ENCODE data around the gene CEL.

The CEL gene

DNA sequence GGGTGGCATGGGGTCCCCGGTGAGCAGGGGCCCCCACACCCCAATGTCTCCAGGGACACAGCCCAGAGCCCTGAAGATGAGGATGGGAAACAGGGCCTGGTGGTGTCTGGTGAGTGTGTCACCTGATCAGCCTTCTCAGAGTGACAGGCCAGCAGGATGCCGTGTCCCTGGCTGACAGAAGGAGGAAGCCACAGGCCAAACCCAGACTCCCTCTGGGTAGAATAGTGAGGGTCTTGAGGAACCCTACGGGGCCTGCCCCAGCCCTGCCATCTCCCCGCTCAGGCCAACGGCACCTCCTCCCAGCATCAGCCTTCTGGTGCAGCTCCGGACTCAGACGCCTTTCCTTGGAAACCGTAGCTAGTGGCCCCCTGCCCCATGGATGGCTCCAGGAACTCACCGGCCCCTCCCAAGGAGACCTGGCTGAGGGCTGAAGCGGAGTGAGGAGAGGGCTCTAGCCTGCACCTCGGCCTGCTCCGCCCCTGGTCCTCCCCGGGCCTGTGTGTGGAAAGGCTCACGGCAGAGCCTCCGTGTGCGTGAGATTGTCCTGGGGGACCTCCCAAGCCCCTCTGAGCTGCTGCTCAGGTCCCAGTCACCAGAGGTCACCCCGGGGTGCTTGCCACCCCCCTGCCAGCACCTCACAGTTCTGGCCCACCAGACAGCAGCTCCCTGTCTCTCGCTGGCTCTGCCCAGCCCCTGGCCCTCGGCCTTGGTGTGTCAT, 53.3 kb downstream of the CEL start:
- peaks cover 50% of the 10 kb centered on the region for H3K4me1 Mint-ChIP-seq
- DNase-seq (ENCODE audit: low spot score in 2 of 2): no peak
- peak overlapping the region; percentile 51 for H3K4me3 Mint-ChIP-seq
- H3K27me3 Mint-ChIP-seq: no peaks in the 10 kb centered on the region
- no peaks in the 10 kb centered on the region for H3K9me3 Mint-ChIP-seq
- H3K27ac Mint-ChIP-seq (ENCODE audit: low read depth): peak overlapping the region; percentile 94
- no peak for ATAC-seq (replicated peaks; ENCODE audit: extremely low read depth, poor library complexity, severe bottlenecking)
- H3K36me3 Mint-ChIP-seq (ENCODE audit: insufficient read depth): peaks cover 30% of the 10 kb centered on the region

DNA sequence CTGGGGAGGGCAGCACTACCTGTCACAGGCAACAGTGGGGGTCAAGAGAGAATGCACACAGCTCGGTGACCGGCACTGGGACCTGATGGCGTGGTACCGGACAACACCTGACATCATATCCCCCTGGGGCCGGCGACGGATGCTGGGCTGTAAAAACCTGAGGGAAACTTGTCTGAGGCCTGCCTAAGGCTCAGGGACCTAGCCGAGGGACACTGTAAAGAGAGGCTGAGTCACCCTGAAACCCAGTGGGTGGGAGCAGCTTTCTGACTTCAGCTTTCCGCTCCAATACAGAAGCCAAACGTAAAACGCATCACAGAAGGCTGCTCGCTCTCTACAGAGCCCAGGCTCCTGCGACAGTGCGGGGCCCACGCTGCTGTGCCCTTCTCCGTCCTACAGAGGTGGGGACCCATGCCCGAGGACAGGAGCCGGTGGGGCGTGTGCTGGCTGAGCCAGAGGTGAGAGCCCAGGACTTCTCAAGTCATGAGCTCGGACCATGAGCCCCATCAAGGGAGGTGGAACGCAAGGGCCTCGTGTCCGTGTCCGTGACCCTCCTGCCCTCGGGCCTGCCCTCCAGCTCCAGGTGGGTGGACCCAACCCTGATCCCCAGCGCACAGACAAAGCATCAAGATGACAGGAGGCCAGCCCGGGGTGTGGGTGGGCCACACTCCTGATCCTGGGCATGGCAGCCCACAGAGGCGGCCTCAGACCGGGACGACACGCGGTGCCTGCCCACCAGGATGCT, 54.0 kb downstream of the CEL start:
- H3K27ac Mint-ChIP-seq (ENCODE audit: low read depth): peak overlapping the region; percentile 94
- ATAC-seq (replicated peaks; ENCODE audit: extremely low read depth, poor library complexity, severe bottlenecking): peak; percentile 63
- peaks cover 50% of the 10 kb centered on the region for H3K4me1 Mint-ChIP-seq
- no peak for DNase-seq (ENCODE audit: low spot score in 2 of 2)
- peaks cover 31% of the 10 kb centered on the region for H3K36me3 Mint-ChIP-seq (ENCODE audit: insufficient read depth)
- peak overlapping the region; percentile 51 for H3K4me3 Mint-ChIP-seq
- H3K27me3 Mint-ChIP-seq: no peaks in the 10 kb centered on the region
- H3K9me3 Mint-ChIP-seq: no peaks in the 10 kb centered on the region

DNA sequence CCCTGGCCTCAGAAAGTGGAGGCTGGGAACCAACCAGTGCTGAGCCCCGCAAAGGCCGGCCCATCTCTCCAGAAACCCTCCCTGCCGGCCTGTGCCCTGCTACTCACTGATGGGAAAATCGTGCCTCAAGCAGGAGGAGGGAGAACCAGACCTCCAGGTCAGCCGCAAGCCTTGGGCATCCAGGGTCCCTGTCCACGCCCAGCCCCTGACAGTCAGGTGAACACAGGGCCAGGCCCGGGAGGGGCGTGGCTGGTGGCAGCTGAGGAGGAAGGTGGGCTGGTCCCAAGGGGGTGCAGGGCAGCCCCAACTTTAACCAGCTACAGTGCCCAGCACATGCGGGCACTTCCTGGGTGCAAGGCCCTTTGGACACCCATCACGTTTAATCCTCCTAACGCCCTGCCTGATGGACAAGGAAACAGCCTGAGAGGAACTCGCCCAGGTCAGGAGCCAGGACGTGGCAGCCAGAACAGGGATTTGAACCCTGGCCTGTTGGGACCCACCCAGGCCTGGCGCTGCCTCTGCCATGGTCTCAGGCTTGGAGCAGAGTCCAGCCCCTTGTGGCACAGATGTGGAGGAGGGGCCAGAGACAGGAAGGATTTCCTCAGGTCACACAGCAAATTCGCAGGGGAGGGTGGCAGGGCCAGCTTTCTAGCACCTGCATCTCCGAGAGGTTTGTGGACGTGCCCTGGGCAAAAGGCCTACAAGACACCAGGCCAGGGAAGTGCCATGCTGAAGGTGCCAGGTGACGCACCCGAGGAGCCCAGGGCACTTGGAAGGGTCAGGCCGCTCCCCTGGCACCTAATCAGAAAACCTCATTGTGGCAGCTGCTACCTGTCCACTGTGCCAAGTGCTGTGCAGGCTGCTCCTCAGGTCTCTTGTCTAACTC, 54.8 kb downstream of the CEL start:
- ATAC-seq (replicated peaks; ENCODE audit: extremely low read depth, poor library complexity, severe bottlenecking) (no peak), DNase-seq (ENCODE audit: low spot score in 2 of 2) (no peak)
- Mint-ChIP-seq H3K36me3 (ENCODE audit: insufficient read depth) (peaks cover 30% of the 10 kb centered on the region), H3K27me3 (no peaks in the 10 kb centered on the region), H3K27ac (ENCODE audit: low read depth) (peak overlapping the region; percentile 94), H3K4me1 (peaks cover 52% of the 10 kb centered on the region), H3K4me3 (peak overlapping the region; percentile 51), H3K9me3 (no peaks in the 10 kb centered on the region)

DNA sequence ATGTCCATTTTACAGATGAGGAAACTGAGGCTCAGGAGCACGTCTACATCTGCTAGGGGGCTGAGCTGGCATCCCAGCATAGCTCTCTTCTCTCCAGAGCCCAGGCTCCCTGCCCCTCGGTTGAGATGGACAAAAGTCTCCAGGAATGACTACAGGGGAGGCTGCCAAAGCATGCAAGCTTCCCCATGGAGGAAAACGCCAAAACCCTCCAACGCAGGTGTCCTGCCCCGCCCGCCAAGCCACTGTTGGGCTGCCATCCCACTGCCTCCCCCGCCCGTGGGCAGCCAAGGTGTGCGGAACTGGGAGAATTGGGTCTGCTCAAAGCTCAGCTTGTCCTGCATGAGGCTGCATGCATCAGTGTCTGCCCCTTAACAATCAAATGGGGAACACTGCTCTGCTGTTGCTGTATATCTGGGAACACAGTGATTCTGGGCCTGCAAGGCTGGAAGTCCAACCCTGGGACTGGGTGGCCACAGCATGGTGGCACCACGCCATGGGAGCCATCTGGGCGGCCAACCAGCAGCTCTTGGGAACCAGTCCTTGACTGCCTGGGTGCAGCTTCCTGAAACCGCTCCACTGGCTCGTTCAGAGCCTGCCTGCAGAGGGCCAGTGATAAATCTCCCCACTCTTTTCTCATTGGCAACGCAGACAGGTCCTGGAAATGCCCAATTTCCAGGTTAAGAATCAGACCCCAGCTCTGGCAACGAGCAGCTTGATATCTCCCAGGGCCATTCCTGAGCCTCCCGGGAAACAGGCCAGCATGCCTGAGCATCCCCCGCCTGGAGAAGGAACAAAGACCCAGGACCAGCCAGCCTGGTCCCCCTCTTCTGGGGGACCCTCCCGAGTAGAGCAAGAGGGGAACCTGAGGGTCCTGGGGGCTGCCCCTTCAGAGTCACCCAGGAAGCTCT, 55.7 kb downstream of the CEL start:
- Mint-ChIP-seq H3K27ac (ENCODE audit: low read depth) (no peak overlapping the region), H3K9me3 (no peaks in the 10 kb centered on the region), H3K27me3 (no peaks in the 10 kb centered on the region), H3K4me1 (peaks cover 52% of the 10 kb centered on the region), H3K36me3 (ENCODE audit: insufficient read depth) (peaks cover 32% of the 10 kb centered on the region), H3K4me3 (peak overlapping the region; percentile 44)
- ATAC-seq (replicated peaks; ENCODE audit: extremely low read depth, poor library complexity, severe bottlenecking): no peak
- no peak for DNase-seq (ENCODE audit: low spot score in 2 of 2)

DNA sequence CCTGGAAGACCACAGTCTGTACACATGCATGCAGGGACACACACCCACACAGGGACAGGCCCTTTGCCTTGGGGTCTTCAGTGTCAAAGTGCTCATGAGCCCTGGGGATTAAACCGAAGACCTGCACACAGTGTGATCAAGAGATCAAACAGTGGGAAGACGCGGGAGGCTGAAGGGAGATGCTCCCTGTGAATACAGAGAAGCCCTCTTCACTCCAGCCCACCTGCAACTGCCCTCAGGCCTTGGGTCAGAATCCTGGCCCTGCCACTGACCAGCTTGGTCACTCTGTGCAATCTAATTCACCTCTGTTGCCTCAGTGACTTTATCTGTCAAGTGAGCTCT, 56.4 kb downstream of the CEL start:
- ATAC-seq (replicated peaks; ENCODE audit: extremely low read depth, poor library complexity, severe bottlenecking) (no peak), DNase-seq (ENCODE audit: low spot score in 2 of 2) (no peak)
- Mint-ChIP-seq H3K27me3 (no peaks in the 10 kb centered on the region), H3K36me3 (ENCODE audit: insufficient read depth) (peaks cover 29% of the 10 kb centered on the region), H3K27ac (ENCODE audit: low read depth) (peak overlapping the region; percentile 91), H3K4me3 (peak overlapping the region; percentile 71), H3K9me3 (no peaks in the 10 kb centered on the region), H3K4me1 (peaks cover 46% of the 10 kb centered on the region)

DNA sequence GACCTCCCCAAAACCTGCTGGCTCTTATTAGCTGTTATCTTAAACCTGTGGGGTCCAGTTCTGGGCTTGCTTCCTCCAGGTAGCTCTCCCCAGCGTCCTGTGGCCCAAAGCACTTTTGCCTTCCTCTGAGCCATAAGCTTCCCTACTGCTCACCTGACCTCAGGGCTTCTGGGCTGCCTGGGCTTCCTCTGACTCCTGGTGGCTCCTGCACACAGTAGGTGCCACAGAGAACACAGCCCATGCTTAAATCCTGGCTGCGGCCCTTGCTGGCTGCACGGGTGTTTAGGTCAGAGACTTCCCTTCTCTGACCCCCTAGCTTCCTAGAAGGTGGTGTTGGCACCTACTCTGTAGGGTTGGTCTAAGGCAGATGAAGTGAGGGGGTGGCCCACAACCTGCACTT, 56.8 kb downstream of the CEL start:
- Mint-ChIP-seq H3K27ac (ENCODE audit: low read depth) (peak overlapping the region; percentile 91), H3K36me3 (ENCODE audit: insufficient read depth) (peaks cover 29% of the 10 kb centered on the region), H3K9me3 (no peaks in the 10 kb centered on the region), H3K4me3 (peak overlapping the region; percentile 71), H3K4me1 (peaks cover 45% of the 10 kb centered on the region), H3K27me3 (no peaks in the 10 kb centered on the region)
- DNase-seq (ENCODE audit: low spot score in 2 of 2) (no peak), ATAC-seq (replicated peaks; ENCODE audit: extremely low read depth, poor library complexity, severe bottlenecking) (no peak)

DNA sequence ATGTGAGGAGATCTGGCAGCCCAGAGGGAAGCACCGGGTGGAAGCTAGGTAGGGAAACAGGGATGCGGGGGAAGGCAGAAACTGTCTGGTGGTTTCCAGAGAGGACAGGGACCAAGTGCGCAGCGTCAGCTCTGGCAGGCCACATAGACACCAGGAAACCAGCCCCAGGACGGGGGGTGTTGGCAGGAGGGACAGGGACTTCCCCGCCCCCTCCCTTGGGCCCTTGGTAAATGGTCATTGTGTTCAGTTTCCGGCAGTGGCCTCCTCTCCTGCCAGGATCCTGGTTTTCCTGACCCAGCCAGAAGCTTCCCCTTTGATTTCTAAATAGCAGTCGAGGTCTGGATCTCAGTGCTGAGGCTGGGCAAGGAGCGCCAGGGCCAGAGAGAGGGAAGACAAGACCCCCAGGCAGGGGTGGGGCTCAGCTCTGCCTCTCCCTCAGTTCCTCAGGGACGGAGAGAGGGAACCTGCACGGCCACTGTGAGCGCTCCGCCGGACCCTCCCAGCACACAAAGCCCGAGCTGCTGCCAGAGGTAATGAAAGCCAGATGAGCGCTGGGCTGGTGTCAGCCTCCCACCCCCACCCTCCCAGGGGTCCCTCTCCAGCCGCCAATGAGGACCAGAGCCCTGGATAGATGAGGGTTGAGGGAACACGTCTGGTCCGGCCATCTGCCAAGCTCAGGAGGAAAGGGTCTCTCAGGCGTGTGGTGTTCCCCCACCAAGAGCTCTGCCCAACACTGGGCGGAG, 57.5 kb downstream of the CEL start:
- Mint-ChIP-seq H3K27ac (ENCODE audit: low read depth) (peak overlapping the region; percentile 91), H3K4me1 (peaks cover 50% of the 10 kb centered on the region), H3K9me3 (no peaks in the 10 kb centered on the region), H3K36me3 (ENCODE audit: insufficient read depth) (peaks cover 29% of the 10 kb centered on the region), H3K27me3 (no peaks in the 10 kb centered on the region), H3K4me3 (peak overlapping the region; percentile 71)
- no peak for DNase-seq (ENCODE audit: low spot score in 2 of 2)
- ATAC-seq (replicated peaks; ENCODE audit: extremely low read depth, poor library complexity, severe bottlenecking): no peak

DNA sequence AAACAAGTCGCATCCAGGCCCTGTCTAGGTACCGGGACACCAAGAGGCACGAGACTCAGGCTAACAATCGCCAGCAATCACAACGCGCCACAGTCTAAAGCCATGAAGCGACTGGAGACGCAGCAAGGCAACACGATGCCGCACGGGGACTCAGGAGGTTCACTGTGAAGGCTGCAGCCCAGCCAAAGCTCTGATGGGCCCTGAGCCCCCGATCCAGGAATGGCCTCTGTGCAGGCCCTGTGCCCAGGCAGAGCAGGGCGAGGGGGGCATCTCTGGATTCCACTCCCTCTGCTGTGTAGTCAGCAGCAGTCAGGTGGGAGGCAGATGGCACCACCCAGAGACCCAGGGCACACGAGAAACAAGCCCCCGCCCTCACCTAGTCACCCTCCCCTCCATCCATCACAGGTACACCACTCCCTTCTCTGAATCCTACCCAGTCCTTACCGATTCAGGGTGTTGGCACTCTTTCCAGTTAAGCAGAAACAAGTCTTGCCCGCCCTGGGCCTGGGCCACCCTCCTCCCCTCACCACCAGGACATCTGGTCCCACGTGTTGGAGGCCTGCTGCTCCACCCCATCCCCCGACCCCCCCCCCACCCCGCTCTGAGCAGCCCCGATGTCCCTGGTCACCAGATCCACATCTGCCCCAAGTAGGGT, 58.2 kb downstream of the CEL start:
- Mint-ChIP-seq H3K27ac (ENCODE audit: low read depth) (peak overlapping the region; percentile 38), H3K36me3 (ENCODE audit: insufficient read depth) (peaks cover 27% of the 10 kb centered on the region), H3K27me3 (no peaks in the 10 kb centered on the region), H3K4me3 (peak overlapping the region; percentile 71), H3K9me3 (no peaks in the 10 kb centered on the region), H3K4me1 (peaks cover 57% of the 10 kb centered on the region)
- DNase-seq (ENCODE audit: low spot score in 2 of 2) (no peak), ATAC-seq (replicated peaks; ENCODE audit: extremely low read depth, poor library complexity, severe bottlenecking) (no peak)

DNA sequence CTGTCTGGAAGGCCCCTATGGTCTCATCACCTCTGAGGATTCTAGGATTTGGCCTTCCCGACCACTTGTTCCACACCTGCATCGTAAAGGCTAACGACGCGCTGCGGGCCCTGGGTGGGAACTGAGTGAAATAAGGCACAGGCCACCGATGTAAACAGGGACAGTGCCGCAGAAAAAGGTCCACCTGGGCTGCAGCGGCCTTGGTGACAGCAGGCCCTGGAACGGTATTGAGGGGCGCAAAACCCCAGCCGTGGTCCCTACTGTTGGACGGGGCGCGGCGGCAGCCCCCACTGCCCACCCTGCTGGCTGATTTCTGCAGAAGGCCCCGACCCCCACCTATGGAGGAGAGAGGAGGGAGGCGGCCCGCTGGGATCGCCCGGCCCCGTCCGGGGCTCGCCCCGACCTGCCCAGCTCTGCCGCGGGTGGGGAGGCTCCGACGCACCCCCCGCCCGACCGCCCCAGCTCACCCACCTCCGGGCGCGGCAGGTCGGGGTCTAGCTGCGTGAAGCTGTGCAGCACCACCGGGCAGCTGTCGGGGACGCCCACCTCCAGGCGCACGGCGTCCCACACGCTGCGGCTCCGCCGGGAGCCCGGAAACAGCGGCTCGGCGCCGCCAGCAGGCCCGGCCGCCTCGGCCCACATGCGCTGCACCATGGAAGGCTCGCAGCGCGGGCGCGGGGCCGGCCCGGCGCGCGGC, 58.9 kb downstream of the CEL start:
- peak overlapping the region; percentile 71 for H3K4me3 Mint-ChIP-seq
- no peaks in the 10 kb centered on the region for H3K9me3 Mint-ChIP-seq
- H3K4me1 Mint-ChIP-seq: peaks cover 56% of the 10 kb centered on the region
- peak overlapping the region; percentile 38 for H3K27ac Mint-ChIP-seq (ENCODE audit: low read depth)
- ATAC-seq (replicated peaks; ENCODE audit: extremely low read depth, poor library complexity, severe bottlenecking): no peak
- H3K36me3 Mint-ChIP-seq (ENCODE audit: insufficient read depth): peaks cover 25% of the 10 kb centered on the region
- H3K27me3 Mint-ChIP-seq: no peaks in the 10 kb centered on the region
- no peak for DNase-seq (ENCODE audit: low spot score in 2 of 2)
